Mesothelial cell of epicardium (in vitro differentiated cells): ENCODE measurements around the gene KRTAP5-9. TPM values are rescaled to one million over a fixed set of nuclear protein-coding genes. Genes with fewer than 3 reads are reported as not detected.
"Not testable (repeated sequence)": the region's sequence is repeated elsewhere in the genome, so short reads cannot be mapped to it uniquely, and the experiment has no call there.

Source experiments
- DNase-seq, 2 experiments: peaks; one replicate each; pipeline ENCODE4 v3.0.0; 2021; ENCODE audit warnings: low spot score in 2 of 2; ENCODE audit not compliant: unreplicated experiment in 2 of 2
- H3K27ac Mint-ChIP-seq: 2 replicates; pipeline ENCODE4 v1.8.0; 2021; ENCODE audit warnings: mixed read lengths
- H3K27me3 Mint-ChIP-seq: 2 replicates; pipeline ENCODE4 v1.8.0; 2021; ENCODE audit warnings: low read depth, mixed read lengths
- H3K36me3 Mint-ChIP-seq: 2 replicates; pipeline ENCODE4 v1.8.0; 2021; ENCODE audit warnings: mixed read lengths
- H3K4me1 Mint-ChIP-seq: 2 replicates; pipeline ENCODE4 v1.8.0; 2021; ENCODE audit warnings: mixed read lengths
- H3K4me3 Mint-ChIP-seq: 2 replicates; pipeline ENCODE4 v1.8.0; 2021; ENCODE audit warnings: mild to moderate bottlenecking, moderate library complexity, mixed read lengths
- H3K9me3 Mint-ChIP-seq: 2 replicates; pipeline ENCODE4 v1.8.0; 2021; ENCODE audit warnings: mixed read lengths
- CTCF ChIP-seq: fragments of 200-600 bp; sonication (generic); IDR thresholded peaks from one replicate; pipeline ENCODE4 v1.5.0; 2021; ENCODE audit warnings: antibody characterized with exemption; ENCODE audit not compliant: unreplicated experiment
- total RNA-seq: library from RNA; stranded (reverse); gene quantifications from 3 replicates; pipeline ENCODE4 v1.2.1, GENCODE V29; 2021

KRTAP5-9 gene
- total RNA-seq, 1 donor from 2014 or later, result 0.65 TPM

DNA sequence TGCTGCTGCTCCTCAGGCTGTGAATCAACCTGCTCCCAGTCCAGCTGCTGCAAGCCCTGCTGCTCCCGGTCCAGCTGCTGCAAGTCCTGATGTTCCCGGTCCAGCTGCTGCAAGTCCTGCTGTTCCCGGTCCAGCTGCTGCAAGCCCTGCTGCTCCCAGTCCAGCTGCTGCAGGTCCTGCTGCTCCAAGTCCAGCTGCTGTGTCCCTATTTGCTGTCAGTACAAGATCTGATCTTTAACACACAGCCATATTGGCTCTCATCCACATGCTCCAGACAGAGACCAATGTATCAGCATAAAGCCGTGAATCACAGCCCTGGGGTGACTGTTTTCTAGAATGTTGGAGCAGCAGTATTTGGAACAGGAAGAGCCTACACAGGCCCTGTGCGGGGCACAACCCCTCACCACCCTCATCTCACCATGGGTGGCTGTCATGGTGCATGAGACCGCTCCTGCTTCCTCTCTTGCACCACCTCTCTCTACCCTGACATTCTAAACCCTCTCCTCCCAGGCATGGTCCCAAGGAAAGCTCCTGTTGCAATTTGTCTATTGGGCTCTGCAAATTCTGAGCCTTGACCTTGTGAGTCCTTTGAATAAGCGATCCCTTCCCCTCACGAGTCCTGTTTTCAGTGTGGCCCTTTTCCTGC lies 20.6 kb downstream of the KRTAP5-9 start:
- DNase-seq, result no peak
- Mint-ChIP-seq H3K9me3 (no peaks in the 10 kb centered on the region), H3K36me3 (no peaks in the 10 kb centered on the region), H3K4me1 (peaks cover 29% of the 10 kb centered on the region), H3K27ac (no peak overlapping the region), H3K27me3 (peaks cover 14% of the 10 kb centered on the region), H3K4me3 (no peak overlapping the region)
- TF ChIP-seq CTCF, result no peak

- not testable (repeated sequence) for DNase-seq, H3K27ac Mint-ChIP-seq, H3K36me3 Mint-ChIP-seq, H3K4me3 Mint-ChIP-seq, H3K9me3 Mint-ChIP-seq, H3K27me3 Mint-ChIP-seq
- H3K4me1 Mint-ChIP-seq, result peaks cover 17% of the 10 kb centered on the region
Measured at GRCh38 chr11:71571101-71571850, 23.1 kb downstream of the KRTAP5-9 start.

- Mint-ChIP-seq H3K4me1 (peaks cover 3% of the 10 kb centered on the region), H3K27me3 (peaks cover 9% of the 10 kb centered on the region), H3K27ac (no peak overlapping the region), H3K36me3 (no peaks in the 10 kb centered on the region), H3K4me3 (no peak overlapping the region), H3K9me3 (no peaks in the 10 kb centered on the region)
- TF ChIP-seq CTCF, result no peak
- no peak for DNase-seq
Measured at GRCh38 chr11:71572811-71573210, 24.6 kb downstream of the KRTAP5-9 start.

- no peak for TF ChIP-seq CTCF
- Mint-ChIP-seq H3K27me3 (peaks cover 12% of the 10 kb centered on the region), H3K27ac (no peak overlapping the region), H3K4me1 (no peaks in the 10 kb centered on the region), H3K36me3 (no peaks in the 10 kb centered on the region), H3K4me3 (no peak overlapping the region), H3K9me3 (no peaks in the 10 kb centered on the region)
- DNase-seq, result no peak
Measured at GRCh38 chr11:71574418-71574817, 26.2 kb downstream of the KRTAP5-9 start.

DNA sequence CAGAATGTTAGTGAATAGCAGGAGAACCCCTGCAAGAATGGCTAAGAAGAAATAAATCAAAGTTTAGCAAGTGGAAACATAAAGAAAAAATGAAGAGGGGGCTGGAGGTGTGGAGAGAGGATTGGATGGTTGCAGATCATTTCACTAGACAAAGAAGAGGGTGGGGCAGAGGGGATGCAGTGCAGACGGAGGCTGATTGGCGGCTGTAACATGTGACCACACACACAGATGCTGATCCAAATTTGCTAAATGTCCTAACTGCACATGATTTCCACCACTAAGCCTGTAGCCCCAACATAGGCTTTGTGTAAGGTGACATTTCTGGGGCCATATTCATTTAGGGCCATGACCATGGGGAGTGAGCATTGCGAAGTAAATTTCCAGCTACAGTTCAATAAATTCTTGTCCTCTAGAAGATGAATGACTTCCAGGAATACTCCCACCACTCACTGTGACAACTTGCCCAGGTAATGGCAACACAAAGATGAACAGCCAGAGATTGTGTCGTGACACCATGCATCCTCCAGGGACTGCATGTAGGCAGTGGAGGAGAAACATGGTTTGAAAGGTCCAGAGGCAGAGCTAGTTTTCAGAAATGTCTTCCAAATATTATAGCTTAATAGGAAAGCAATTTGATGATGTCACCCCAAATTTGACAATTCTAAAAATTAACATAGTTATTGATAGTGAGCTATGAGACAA lies 27.7 kb downstream of the KRTAP5-9 start:
- no peak overlapping the region for H3K27ac Mint-ChIP-seq
- H3K4me1 Mint-ChIP-seq, result peaks cover 9% of the 10 kb centered on the region
- H3K9me3 Mint-ChIP-seq, result no peaks in the 10 kb centered on the region
- TF ChIP-seq CTCF, result no peak
- H3K4me3 Mint-ChIP-seq, result no peak overlapping the region
- H3K27me3 Mint-ChIP-seq, result peaks cover 12% of the 10 kb centered on the region
- no peaks in the 10 kb centered on the region for H3K36me3 Mint-ChIP-seq
- DNase-seq, result no peak

DNA sequence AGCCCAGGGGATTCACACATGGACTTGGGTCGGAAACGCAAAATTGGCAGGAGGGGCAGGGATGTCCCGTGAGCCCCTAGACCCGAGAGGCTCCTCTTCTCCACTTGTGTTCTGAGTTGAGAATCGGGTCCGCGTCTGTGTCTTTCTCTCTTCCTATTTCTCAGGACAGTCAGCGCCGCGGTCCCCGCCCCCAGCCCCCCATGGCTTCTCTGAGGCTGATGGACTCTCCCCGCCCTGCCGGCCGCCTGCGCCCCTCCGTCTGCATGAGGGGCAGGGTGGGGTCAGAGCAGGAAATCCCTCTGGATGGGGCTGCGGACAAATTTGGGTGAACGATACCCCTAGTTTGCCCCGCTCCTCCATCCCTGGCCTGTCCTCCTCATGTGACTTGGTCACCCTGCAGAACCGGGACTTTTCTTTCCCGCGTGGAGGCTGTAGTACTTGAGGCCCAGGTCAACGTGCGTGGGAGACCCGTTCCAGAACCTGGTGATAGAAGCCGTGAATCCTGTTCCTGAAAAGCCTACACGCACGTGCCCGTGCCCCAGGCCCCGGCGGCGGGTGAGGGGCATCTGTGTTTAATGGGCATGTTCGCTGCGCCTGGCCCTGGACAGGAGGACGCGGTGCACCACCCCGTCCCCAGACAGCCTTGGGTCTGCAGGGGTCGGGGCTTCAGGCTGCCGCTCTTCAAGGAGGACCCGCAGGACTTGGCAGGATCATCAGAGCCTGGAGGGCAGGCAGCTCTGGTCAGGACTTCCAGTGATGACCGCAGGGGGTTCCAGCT lies 28.7 kb downstream of the KRTAP5-9 start:
- Mint-ChIP-seq H3K27me3 (peaks cover 16% of the 10 kb centered on the region), H3K4me1 (peaks cover 11% of the 10 kb centered on the region)
- H3K9me3 Mint-ChIP-seq, H3K4me3 Mint-ChIP-seq, H3K36me3 Mint-ChIP-seq, DNase-seq, H3K27ac Mint-ChIP-seq: not testable (repeated sequence)
